Neural cell (in vitro differentiated cells): ENCODE measurements around the gene HNRNPK.

Source experiments
- CTCF ChIP-seq: fragments of 450-650 bp; IDR thresholded peaks from 2 replicates; pipeline ENCODE4 v1.5.1; 2014; ENCODE audit warnings: antibody characterized with exemption, mild to moderate bottlenecking, moderate library complexity; ENCODE audit not compliant: poor library complexity, severe bottlenecking
- EP300 ChIP-seq: fragments of 450-650 bp; conservative IDR thresholded peaks from 2 replicates; pipeline ENCODE4 v1.6.1; 2014; ENCODE audit warnings: antibody characterized with exemption, mild to moderate bottlenecking, moderate library complexity; ENCODE audit not compliant: poor library complexity, severe bottlenecking
- EZH2 ChIP-seq: fragments of 200-600, 300-800 bp; shearing (Covaris generic), sonication (generic); IDR thresholded peaks from 2 replicates; pipeline ENCODE4 v1.6.1; 2014; ENCODE audit warnings: antibody characterized with exemption, low read length, borderline replicate concordance, mild to moderate bottlenecking; ENCODE audit not compliant: insufficient read depth, poor library complexity, severe bottlenecking
- MXI1 ChIP-seq: fragments of 450-650 bp; conservative IDR thresholded peaks from 2 replicates; pipeline ENCODE4 v1.6.1; 2014; ENCODE audit warnings: antibody characterized with exemption, mild to moderate bottlenecking; ENCODE audit not compliant: poor library complexity, severe bottlenecking
- POLR2AphosphoS5 ChIP-seq: IDR thresholded peaks from 2 replicates; pipeline ENCODE4 v1.6.1; 2012
- RAD21 ChIP-seq: fragments of 450-650 bp; conservative IDR thresholded peaks from 2 replicates; pipeline ENCODE4 v1.6.1; 2014; ENCODE audit warnings: antibody characterized with exemption, mild to moderate bottlenecking, moderate library complexity
- REST ChIP-seq: IDR thresholded peaks from 2 replicates; pipeline ENCODE4 v1.6.1; 2012; ENCODE audit warnings: borderline replicate concordance
- SMC3 ChIP-seq: fragments of 450-650 bp; conservative IDR thresholded peaks from 2 replicates; pipeline ENCODE4 v1.6.1; 2014; ENCODE audit warnings: antibody characterized with exemption, mild to moderate bottlenecking, moderate library complexity; ENCODE audit not compliant: poor library complexity
- TAF1 ChIP-seq: IDR thresholded peaks from 2 replicates; pipeline ENCODE4 v1.6.1; 2012; ENCODE audit warnings: low read depth

GRCh38 chr9:83992407-83992806, 12.4 kb upstream of the HNRNPK start:
- TF ChIP-seq REST, result no peak
- TF ChIP-seq CTCF, result no peak
- no peak for TF ChIP-seq RAD21
- no peak for TF ChIP-seq EZH2
- TF ChIP-seq POLR2AphosphoS5, result no peak
- TF ChIP-seq TAF1, result no peak
- TF ChIP-seq SMC3, result no peak
- no peak for TF ChIP-seq MXI1
- TF ChIP-seq EP300, result no peak
